GM13977 (cell line): ENCODE results near the gene JPH2.

Experiments used
- DNase-seq: peaks from one replicate; pipeline ENCODE4 v3.0.0; 2012; ENCODE audit warnings: low spot score
- in situ Hi-C: fragments of 300-500 bp; cut with MboI; formaldehyde crosslinking; loops from one replicate; pipeline ENCODE4 v1.12.0; 2022; ENCODE audit warnings: low sequenced_read_pairs, low pct_unique_long_range_greater_than_20kb, mixed read lengths, inconsistent platforms; ENCODE audit not compliant: unreplicated experiment
- TF ChIP-seq, protein P1 (sequence below): IDR thresholded peaks from 2 replicates; pipeline ENCODE4 v1.5.1; 2012; ENCODE audit warnings: mild to moderate bottlenecking, control low read depth; ENCODE audit not compliant: insufficient read depth; ENCODE audit errors: extremely low read depth, missing control alignments

The JPH2 gene

GRCh38 chr20:44079291-44079690 is 107.7 kb downstream of the JPH2 start:
- TF ChIP-seq, protein P1, sequence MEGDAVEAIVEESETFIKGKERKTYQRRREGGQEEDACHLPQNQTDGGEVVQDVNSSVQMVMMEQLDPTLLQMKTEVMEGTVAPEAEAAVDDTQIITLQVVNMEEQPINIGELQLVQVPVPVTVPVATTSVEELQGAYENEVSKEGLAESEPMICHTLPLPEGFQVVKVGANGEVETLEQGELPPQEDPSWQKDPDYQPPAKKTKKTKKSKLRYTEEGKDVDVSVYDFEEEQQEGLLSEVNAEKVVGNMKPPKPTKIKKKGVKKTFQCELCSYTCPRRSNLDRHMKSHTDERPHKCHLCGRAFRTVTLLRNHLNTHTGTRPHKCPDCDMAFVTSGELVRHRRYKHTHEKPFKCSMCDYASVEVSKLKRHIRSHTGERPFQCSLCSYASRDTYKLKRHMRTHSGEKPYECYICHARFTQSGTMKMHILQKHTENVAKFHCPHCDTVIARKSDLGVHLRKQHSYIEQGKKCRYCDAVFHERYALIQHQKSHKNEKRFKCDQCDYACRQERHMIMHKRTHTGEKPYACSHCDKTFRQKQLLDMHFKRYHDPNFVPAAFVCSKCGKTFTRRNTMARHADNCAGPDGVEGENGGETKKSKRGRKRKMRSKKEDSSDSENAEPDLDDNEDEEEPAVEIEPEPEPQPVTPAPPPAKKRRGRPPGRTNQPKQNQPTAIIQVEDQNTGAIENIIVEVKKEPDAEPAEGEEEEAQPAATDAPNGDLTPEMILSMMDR, result no peak
- in situ Hi-C loops, result loop anchor here (5.0 to 25.0 kb wide), 3 partner anchors 234 to 542 kb away; no protein-coding TSS in a partner anchor
- no peak for DNase-seq

DNA sequence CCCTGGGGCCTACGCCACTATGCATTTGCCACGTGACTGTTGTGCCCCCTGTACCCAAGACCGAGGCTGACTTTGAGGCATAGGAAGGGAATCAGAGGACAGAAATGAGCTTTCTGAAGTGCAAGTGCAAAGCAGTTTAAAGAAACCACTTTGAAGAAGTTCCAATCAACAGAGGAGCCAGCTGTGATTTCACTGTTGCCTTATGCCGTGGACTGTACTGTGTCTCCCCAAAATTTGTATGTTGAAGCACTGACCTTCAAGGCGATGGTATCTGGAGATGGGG is 111.1 kb downstream of the JPH2 start:
- in situ Hi-C loops, result loop anchor here (5.0 to 25.0 kb wide), 3 partner anchors 231 to 539 kb away; no protein-coding TSS in a partner anchor
- TF ChIP-seq, protein P1, result no peak
- DNase-seq, result no peak

DNA sequence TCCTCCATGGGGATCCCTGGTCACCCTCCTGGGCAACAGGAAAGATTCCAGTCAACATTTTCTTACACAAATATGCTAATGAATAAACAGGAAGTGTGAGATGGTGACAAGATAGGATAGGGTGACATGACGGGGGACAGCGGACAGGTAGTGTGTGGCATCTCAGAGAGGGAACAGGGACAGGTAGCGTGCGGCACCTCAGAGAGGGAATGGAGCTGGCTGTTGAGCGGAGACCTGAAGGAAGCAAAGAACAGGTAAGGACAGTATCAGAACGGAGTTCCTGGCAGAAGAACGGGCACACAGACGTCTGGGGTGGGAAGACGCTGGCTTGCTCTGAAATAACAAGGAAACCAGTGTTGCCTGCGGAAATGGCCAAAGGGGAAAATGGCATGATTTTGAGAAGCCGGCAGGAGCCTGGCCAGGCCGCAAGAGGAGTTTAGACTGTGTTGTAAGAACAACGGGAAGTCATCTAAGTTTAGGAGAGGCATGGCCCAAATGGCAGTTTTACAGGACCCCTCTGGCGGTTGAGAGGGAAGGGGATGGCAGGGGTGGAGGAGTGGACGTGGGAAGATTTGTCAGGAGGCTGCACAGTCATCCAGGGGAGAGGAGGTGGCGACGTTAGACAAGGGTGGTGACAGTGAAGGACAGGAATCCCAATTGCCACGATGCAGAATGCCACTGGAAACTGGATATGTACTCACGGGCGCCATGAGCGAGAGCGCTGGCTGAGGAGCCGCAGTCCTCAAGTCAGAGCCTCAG is 111.6 kb downstream of the JPH2 start:
- peak; percentile 2 for DNase-seq
- TF ChIP-seq, protein P1, result no peak
- in situ Hi-C loops, result loop anchor here (5.0 to 25.0 kb wide), 3 partner anchors 231 to 538 kb away; no protein-coding TSS in a partner anchor

GRCh38 chr20:44074252-44075151 is 112.5 kb downstream of the JPH2 start:
- no peak for DNase-seq
- TF ChIP-seq, protein P1, result no peak
- in situ Hi-C loops, result loop anchor here (5.0 to 25.0 kb wide), 3 partner anchors 230 to 537 kb away; no protein-coding TSS in a partner anchor

GRCh38 chr20:44073675-44074071 is 113.3 kb downstream of the JPH2 start:
- TF ChIP-seq, protein P1, result no peak
- no peak for DNase-seq
- in situ Hi-C loops, result loop anchor here (10.0 kb wide), 1 partner anchor 229 kb away; no protein-coding TSS in a partner anchor

DNA sequence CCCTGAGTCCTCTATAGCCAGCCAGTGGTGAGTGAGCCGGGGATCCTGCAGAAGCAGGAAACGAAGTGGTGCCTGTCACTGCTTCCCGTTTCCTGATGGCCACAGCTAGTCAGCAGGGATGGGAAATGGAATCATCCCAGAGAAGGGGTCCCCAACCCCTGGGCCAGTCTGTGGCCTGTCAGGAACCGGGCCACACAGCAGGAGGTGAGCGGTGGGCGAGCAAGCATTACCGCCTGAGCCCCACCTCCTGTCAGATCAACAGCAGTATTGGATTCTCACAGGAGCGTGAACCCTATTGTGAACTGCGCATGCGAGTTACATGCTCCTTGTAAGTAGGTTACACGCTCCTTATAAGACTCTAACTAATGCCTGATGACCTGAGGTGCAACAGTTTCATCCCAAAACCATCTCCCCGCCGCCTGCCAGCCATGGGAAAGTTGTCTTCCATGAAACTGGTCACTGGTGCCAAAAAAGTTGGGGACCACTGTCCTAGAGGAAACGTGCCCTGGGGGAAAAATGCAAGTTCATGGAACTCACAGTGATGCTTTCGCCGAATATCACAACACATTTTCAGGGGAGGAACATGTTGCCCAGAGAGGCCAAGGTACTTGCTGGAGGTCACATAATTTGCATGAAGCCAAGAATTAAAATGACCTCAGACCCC is 113.8 kb downstream of the JPH2 start:
- no peak for DNase-seq
- TF ChIP-seq, protein P1, result no peak
- in situ Hi-C loops, result loop anchor here (10.0 kb wide), 1 partner anchor 228 kb away; no protein-coding TSS in a partner anchor
